Fibroblast of the aortic adventitia (primary cell): ENCODE measurements around the gene FRMD4A. TPM values are rescaled to one million over a fixed set of nuclear protein-coding genes. Genes with fewer than 3 reads are reported as not detected.
"Not testable (repeated sequence)": the region's sequence is repeated elsewhere in the genome, so short reads cannot be mapped to it uniquely, and the experiment has no call there.

Experiments
- DNase-seq: peaks from one replicate; pipeline ENCODE4 v3.0.0-alpha.2; 2010; ENCODE audit warnings: low read depth
- H3K4me3 ChIP-seq: 2 replicates; pipeline ENCODE4 v1.5.1; 2011; ENCODE audit warnings: low read depth, mild to moderate bottlenecking, control low read depth, low read length, moderate library complexity
- total RNA-seq: library from RNA; depleted of rRNA; stranded (reverse); fragments of >200 nt; gene quantifications from 2 replicates; pipeline ENCODE4 v1.2.3, GENCODE V29; 2012; ENCODE audit warnings: low replicate concordance
- TF ChIP-seq, protein P1 (sequence below): IDR thresholded peaks from 2 replicates; pipeline ENCODE4 v1.5.1; 2011; ENCODE audit warnings: mild to moderate bottlenecking, low read length, control low read depth, inconsistent platforms; ENCODE audit not compliant: insufficient read depth

FRMD4A gene
- total RNA-seq, 1 donor, result 42.4 TPM

DNA sequence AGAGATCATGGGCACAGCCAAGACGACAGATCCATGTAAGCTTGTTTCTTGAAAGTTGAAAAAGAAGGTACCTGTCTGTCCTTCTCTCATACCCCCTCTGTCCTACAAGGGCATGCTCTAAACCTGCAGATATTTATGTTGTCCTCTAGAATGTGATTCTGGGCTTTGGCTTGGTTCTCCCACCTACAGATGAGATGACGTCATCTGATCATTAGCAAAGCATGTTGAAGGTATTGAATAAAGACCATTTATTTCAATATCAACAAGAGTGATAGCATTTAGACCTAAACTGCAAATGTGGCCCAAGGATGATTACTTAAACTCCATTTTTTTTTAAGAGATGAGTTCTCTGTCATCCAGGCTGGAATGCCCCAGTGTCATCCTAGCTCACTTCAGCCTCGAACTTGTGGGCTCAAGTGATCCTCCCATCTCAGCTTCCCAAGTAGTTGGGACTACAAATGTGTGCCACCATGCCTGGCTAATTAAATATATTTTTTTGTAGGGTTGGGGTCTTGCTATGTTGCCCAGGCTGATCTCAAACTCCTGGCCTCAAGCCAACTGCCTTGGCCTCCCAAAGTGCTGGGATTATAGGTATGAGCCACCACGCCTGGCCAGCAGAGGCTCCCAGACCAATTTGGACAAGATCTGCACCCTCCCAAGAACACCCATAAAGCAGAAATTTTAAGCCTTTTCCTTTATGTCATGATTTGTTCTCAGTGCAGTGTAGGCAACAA is 559.8 kb downstream of the FRMD4A start:
- TF ChIP-seq, protein P1, sequence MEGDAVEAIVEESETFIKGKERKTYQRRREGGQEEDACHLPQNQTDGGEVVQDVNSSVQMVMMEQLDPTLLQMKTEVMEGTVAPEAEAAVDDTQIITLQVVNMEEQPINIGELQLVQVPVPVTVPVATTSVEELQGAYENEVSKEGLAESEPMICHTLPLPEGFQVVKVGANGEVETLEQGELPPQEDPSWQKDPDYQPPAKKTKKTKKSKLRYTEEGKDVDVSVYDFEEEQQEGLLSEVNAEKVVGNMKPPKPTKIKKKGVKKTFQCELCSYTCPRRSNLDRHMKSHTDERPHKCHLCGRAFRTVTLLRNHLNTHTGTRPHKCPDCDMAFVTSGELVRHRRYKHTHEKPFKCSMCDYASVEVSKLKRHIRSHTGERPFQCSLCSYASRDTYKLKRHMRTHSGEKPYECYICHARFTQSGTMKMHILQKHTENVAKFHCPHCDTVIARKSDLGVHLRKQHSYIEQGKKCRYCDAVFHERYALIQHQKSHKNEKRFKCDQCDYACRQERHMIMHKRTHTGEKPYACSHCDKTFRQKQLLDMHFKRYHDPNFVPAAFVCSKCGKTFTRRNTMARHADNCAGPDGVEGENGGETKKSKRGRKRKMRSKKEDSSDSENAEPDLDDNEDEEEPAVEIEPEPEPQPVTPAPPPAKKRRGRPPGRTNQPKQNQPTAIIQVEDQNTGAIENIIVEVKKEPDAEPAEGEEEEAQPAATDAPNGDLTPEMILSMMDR, result no peak
- no peak overlapping the region for H3K4me3 ChIP-seq

DNA sequence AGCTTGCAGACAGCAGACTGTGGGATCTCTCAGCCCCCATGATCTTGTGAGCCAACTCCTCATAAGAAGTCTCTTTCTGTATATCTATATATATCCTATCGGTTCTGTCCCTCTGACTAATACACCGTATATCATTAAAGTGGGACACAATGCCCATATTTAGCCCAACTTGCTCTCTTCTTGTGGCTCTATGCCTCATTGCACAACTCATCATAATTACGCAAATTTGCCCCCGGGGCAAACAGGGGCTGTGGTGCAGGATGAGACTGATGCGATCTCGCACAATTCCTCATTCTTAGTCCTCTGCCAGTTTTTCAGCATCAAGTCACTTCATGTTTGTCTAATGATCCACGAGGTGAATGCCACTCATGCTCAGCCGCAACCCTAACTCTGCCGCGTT is 560.8 kb downstream of the FRMD4A start:
- DNase-seq, result no peak
- no peak overlapping the region for H3K4me3 ChIP-seq
- TF ChIP-seq, protein P1, result no peak

More for the DNA sequence above, 559.8 kb downstream of the FRMD4A start:
- no peak for DNase-seq

DNA sequence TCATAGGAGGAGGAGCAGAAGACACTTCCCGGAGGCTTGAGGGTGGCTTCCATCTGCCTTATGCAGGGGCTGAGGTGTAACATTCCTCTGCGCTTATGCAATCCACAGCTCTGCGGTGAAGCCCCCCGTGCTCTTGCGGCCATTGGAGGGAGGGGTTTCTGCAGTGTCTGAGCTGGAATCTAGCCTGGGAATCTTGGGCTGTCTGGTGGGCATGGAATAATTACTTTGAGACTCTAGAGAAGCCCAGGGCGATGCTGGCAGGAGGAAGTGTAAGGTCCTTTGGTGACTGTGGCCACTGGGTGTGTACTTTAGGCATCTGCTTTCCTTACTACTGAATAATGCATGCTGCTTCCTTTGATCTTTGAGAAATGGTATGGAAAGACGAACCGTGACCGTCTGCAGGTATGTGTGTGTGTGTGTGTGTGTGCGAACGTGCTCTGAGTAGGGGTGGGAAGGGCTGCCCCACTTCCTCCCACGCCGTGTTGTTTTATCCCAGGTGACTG is 563.0 kb downstream of the FRMD4A start:
- DNase-seq, result no peak
- H3K4me3 ChIP-seq, result no peak overlapping the region
- TF ChIP-seq, protein P1, result no peak

DNA sequence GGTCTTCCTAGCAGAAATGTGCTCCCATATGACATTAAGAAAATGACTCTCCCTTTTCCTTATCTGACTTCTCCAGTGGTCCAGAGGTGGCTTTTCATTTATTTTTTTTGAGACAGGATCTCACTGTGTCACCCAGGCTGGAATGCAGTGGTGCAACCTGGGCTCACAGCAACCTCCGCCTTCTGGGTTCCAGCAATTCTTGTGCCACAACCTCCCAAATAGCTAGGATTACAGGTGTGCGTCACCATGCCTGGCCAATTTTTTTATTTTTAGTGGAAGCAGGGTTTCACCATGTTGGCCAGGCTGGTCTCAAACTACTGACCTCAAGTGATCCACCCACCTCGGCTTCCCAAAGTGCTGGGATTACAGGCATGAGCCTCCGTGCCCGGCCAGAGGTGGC is 563.6 kb downstream of the FRMD4A start:
- H3K4me3 ChIP-seq, DNase-seq: not testable (repeated sequence)

DNA sequence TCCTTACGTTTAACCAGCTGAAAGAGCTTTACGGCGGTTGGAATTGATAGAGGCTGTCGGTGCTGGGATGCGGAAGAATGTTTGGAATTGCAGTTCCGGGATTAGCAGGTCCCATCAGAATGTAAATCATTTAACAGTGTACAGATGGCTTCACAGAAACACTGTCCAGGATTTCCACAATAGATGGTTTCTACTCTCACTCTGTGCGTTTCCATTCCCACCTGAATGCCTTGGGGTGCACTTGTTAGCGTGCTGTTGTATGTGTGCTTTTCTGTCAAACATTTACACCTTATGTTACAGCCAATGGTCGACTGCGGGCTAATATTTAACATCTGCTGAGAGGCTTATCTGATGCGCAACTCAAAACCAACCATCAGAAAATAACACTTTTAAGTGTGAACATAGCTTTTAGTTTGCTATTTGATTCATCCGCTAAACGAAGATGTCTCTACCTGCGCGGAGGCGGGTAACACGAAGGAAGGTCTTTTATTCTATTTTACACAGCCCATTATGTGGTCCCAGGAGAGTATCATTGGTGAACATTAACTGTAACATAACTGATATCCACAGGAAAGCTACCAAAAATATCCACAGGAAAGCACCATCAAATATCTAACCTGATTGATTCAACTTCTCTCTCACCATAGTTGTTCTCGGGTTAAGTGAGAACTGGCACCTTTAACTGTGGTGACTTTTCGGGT is 564.9 kb downstream of the FRMD4A start:
- no peak for DNase-seq
- H3K4me3 ChIP-seq, result no peak overlapping the region
- TF ChIP-seq, protein P1, result no peak

DNA sequence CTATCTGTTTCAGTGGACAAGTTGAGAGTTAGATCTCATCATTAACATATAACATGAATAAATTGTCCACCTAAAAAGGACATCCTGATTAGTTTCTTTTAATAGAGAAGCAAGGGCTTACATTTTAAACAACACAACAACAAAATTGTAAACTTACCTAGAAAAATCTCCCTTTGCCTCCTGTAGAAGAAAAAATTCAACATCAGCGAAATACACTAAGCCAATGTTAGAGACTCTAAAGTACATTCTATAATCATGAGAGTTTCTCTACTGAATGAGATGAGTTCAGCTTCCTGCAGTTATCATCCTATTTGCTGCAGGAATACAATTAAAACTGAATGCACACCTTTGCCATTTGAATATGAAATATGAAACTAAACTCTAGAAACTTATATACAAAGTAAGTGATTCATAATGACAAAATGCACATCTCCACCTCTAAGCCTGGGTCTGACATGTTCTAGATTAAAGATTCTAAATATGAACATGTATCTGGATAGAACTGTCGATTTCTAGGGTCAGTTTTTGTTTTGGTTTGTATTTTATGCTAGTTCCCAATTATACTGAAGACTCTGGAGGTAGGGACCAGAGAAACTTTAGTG is 569.1 kb downstream of the FRMD4A start:
- no peak for DNase-seq
- TF ChIP-seq, protein P1, result no peak
- no peak overlapping the region for H3K4me3 ChIP-seq

DNA sequence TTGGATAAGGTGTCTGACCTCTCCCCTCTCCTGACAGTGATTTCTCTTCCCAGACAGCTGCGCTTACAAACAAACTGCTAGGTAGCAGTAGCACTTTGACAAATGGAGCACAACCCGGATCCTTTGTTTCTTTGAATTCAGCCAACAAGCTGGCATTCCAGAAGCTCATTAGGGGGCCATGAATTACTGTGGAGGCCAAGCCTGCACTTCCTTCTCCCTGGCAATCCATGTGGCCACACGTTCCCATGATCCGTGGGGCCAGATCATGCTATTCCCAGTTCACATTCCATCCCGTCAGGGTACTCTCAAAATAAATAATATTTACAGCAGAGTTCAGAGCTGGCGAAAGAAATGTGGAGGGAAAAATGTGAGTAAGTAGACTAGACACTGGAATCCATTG is 571.6 kb downstream of the FRMD4A start:
- peak; percentile 14 for DNase-seq
- TF ChIP-seq, protein P1, result no peak
- H3K4me3 ChIP-seq, result no peak overlapping the region
